GM12878 (cell line): Measurements from ENCODE around the gene C17orf114.
A peak's percentile ranks its signal among the peaks of the same experiment; 100 is the strongest.

Experiments used
- ATAC-seq: fragments of 200-7000 bp; cut with Tn5 transposase; 3 replicates; pipeline ENCODE4 v1.9.1; 2020; ENCODE audit warnings: mild to moderate bottlenecking, moderate library complexity
- BruUV-seq: library from RNA; stranded (reverse); fragments of 400-500 nt; replicated peaks from 2 replicates; lab custom pipeline; 2021; lab: Mats Ljungman, UMichigan
- CTCF ChIA-PET: fragments of 300-600 bp; sonication (Branson Sonifier 250); formaldehyde crosslinking; extraction: SDS; loops from one replicate; lab custom pipeline; 2021; ENCODE audit warnings: inconsistent platforms; lab: Yijun Ruan, JAX
- POLR2A ChIA-PET: fragments of 350-600 bp; formaldehyde crosslinking; extraction: SDS; loops from one replicate; lab custom pipeline; 2021; ENCODE audit warnings: inconsistent platforms; lab: Charles Lee
- RAD21 ChIA-PET: fragments of 300-600 bp; sonication (Branson Sonifier 250); formaldehyde crosslinking; loops from one replicate; lab custom pipeline; 2023; ENCODE audit warnings: antibody characterized with exemption; ENCODE audit not compliant: unreplicated experiment; lab: Charles Lee
- SMC1A ChIA-PET: fragments of 300-600 bp; sonication (Branson Sonifier 250); formaldehyde crosslinking; loops from one replicate; lab custom pipeline; 2023; ENCODE audit not compliant: unreplicated experiment, uncharacterized antibody; lab: Charles Lee
- DNase-seq: peaks from one replicate; pipeline ENCODE4 v3.0.0-alpha.2; 2011; ENCODE audit warnings: low read depth, low spot score
- FAIRE-seq: peaks from 3 replicates; lab custom pipeline; 2011; peaks lifted over from hg19 to GRCh38; lab: Jason Lieb, UNC
- H2AFZ ChIP-seq: 2 replicates; pipeline ENCODE4 v1.6.0; 2011; ENCODE audit warnings: low read depth, low read length, control low read depth; ENCODE audit not compliant: control insufficient read depth
- H3K27ac ChIP-seq: 2 replicates; pipeline ENCODE4 v1.5.1; 2011; ENCODE audit warnings: control low read depth; ENCODE audit not compliant: control insufficient read depth, insufficient read depth
- H3K27me3 ChIP-seq, 2 experiments: replicated peaks in 1 of 2; 2 replicates each; pipeline versions ENCODE4 v1.6.0 to v1.6.1; 2011; ENCODE audit warnings: low read length in 1 of 2; ENCODE audit not compliant: control insufficient read depth in 2 of 2, insufficient read depth in 2 of 2
- H3K36me3 ChIP-seq, 2 experiments: 2 replicates each; pipeline ENCODE4 v1.5.1; 2011; ENCODE audit warnings: low read length in 1 of 2; ENCODE audit not compliant: control insufficient read depth in 2 of 2, insufficient read depth in 2 of 2
- H3K4me1 ChIP-seq: 2 replicates; pipeline ENCODE4 v1.6.1; 2011; ENCODE audit warnings: mild to moderate bottlenecking, low read length, moderate library complexity, mixed read lengths; ENCODE audit not compliant: control insufficient read depth, insufficient read depth
- H3K4me2 ChIP-seq: 2 replicates; pipeline ENCODE4 v1.6.0; 2011; ENCODE audit warnings: control low read depth; ENCODE audit not compliant: control insufficient read depth, insufficient read depth
- H3K4me3 ChIP-seq: fragments of 200-600 bp; sonication (generic); 2 replicates; pipeline ENCODE4 v1.5.1; 2016
- H3K79me2 ChIP-seq: 2 replicates; pipeline ENCODE4 v1.6.0; 2011; ENCODE audit warnings: low read length; ENCODE audit not compliant: control insufficient read depth, insufficient read depth
- H3K9ac ChIP-seq: 2 replicates; pipeline ENCODE4 v1.8.0; 2011; ENCODE audit warnings: low read length, control low read depth, mixed read lengths; ENCODE audit not compliant: control insufficient read depth, insufficient read depth
- H3K9me3 ChIP-seq: replicated peaks from 3 replicates; pipeline ENCODE4 v1.5.1; 2011; ENCODE audit warnings: mild to moderate bottlenecking, low read length; ENCODE audit not compliant: control insufficient read depth, insufficient read depth
- H4K20me1 ChIP-seq: 2 replicates; pipeline ENCODE4 v1.6.0; 2011; ENCODE audit not compliant: control insufficient read depth, insufficient read depth
- BHLHE40 ChIP-seq, 2 experiments: fragments of 450-650 bp in 1 of 2; IDR thresholded peaks; 2 replicates each; pipeline ENCODE4 v1.6.1; 2011 to 2017; ENCODE audit warnings: low read depth in 2 of 2, borderline replicate concordance in 1 of 2, improper control_type of control experiment in 1 of 2, low read length in 1 of 2, mild to moderate bottlenecking in 1 of 2
- CHD2 ChIP-seq: IDR thresholded peaks from 2 replicates; pipeline ENCODE4 v1.6.1; 2011; ENCODE audit warnings: low read depth, low read length, improper control_type of control experiment, borderline replicate concordance
- CREB1 ChIP-seq: IDR thresholded peaks from 2 replicates; pipeline ENCODE4 v1.6.1; 2012; ENCODE audit warnings: low read depth, mild to moderate bottlenecking, inconsistent platforms
- CREM ChIP-seq: IDR thresholded peaks from 2 replicates; pipeline ENCODE4 v1.6.1; 2014; ENCODE audit warnings: antibody characterized with exemption, low read depth
- DPF2 ChIP-seq: fragments of 450-650 bp; IDR thresholded peaks from 2 replicates; pipeline ENCODE4 v1.6.1; 2017; ENCODE audit warnings: mild to moderate bottlenecking
- E2F4 ChIP-seq: IDR thresholded peaks from 2 replicates; pipeline ENCODE4 v1.6.1; 2012; ENCODE audit warnings: low read depth, low read length, improper control_type of control experiment
- IKZF2 ChIP-seq, 2 experiments: fragments of 450-650 bp; IDR thresholded peaks; 2 replicates each; pipeline ENCODE4 v1.6.1; 2017; ENCODE audit warnings: mild to moderate bottlenecking in 2 of 2, moderate library complexity in 2 of 2
- LARP7 ChIP-seq: fragments of 450-650 bp; IDR thresholded peaks from 2 replicates; pipeline ENCODE4 v1.6.1; 2017; ENCODE audit warnings: mild to moderate bottlenecking
- NKRF ChIP-seq: fragments of 450-650 bp; conservative IDR thresholded peaks from 2 replicates; pipeline ENCODE4 v1.6.1; 2017; ENCODE audit warnings: mild to moderate bottlenecking, moderate library complexity
- POLR2AphosphoS5 ChIP-seq: IDR thresholded peaks from 2 replicates; pipeline ENCODE4 v1.6.1; 2011; ENCODE audit warnings: mild to moderate bottlenecking, low read length, inconsistent platforms
- RAD21 ChIP-seq: IDR thresholded peaks from 2 replicates; pipeline ENCODE4 v1.6.1; 2011; ENCODE audit warnings: mild to moderate bottlenecking, low read depth, low read length, moderate library complexity; ENCODE audit not compliant: insufficient read depth
- RCOR1 ChIP-seq: conservative IDR thresholded peaks from 2 replicates; pipeline ENCODE4 v1.6.1; 2012; ENCODE audit warnings: low read depth, low read length, improper control_type of control experiment
- SP1 ChIP-seq: IDR thresholded peaks from one replicate; pipeline ENCODE4 v1.6.1; 2011; ENCODE audit warnings: low read depth, low read length
- TARDBP ChIP-seq: IDR thresholded peaks from 2 replicates; pipeline ENCODE4 v1.6.1; 2016; ENCODE audit warnings: borderline replicate concordance
- TCF7 ChIP-seq: IDR thresholded peaks from 2 replicates; pipeline ENCODE4 v1.6.1; 2014; ENCODE audit warnings: antibody characterized with exemption, borderline replicate concordance
- ZNF207 ChIP-seq: fragments of 450-650 bp; IDR thresholded peaks from 2 replicates; pipeline ENCODE4 v1.6.1; 2014; ENCODE audit warnings: antibody characterized with exemption, mild to moderate bottlenecking, borderline replicate concordance
- ZNF687 ChIP-seq: fragments of 450-650 bp; IDR thresholded peaks from 2 replicates; pipeline ENCODE4 v1.6.1; 2017; ENCODE audit warnings: mild to moderate bottlenecking, moderate library complexity
- WGBS: methylation state at CpG from one replicate; pipeline ENCODE4 v1.1.6; 2016; ENCODE audit warnings: low lambda C conversion rate; ENCODE audit not compliant: insufficient replicate concordance, insufficient coverage; ENCODE audit errors: missing lambda C conversion rate; 5-methylcytosine and 5-hydroxymethylcytosine counted together
- in situ Hi-C: fragments of 300-500 bp; cut with MboI; formaldehyde crosslinking; loops from 9 replicates; pipeline ENCODE4 v1.14.3; 2018; ENCODE audit warnings: mixed read lengths
- intact Hi-C: fragments of 100-400 bp; cut with micrococcal nuclease; formaldehyde crosslinking; loops from one replicate; pipeline ENCODE4 v1.14.2; 2022; ENCODE audit not compliant: unreplicated experiment

The C17orf114 gene

GRCh38 chr17:4833178-4833940 lies 31.2 kb upstream of the C17orf114 start, which contains the start of gene MINK1:
TSS of gene MINK1 (plus strand) at chr17:4833340. CDS start at chr17:4833584, 244 bp downstream.
- H3K27me3 ChIP-seq = no peaks in the 10 kb centered on the region
- H3K4me2 ChIP-seq = peak within 1 kb of the TSS; percentile 73
- H3K36me3 ChIP-seq = no peaks in the 10 kb centered on the region; a peak in 2 of 4 replicates
- SMC1A ChIA-PET = interaction anchor here (1.0 kb wide), 1 partner anchor 123 kb away, joined by 3 read pairs; the partner anchor contains the start of gene ARRB2
- H3K79me2 ChIP-seq = peaks cover 33% of the 10 kb centered on the region
- intact Hi-C loops = no loop called here
- peak; percentile 80 for DNase-seq
- in situ Hi-C loops = no loop called here
- no peak for FAIRE-seq
- BruUV-seq = no TSS peak
- WGBS = under 1% methylated on average over 71 of the region's 91 CpGs
- peak within 1 kb of the TSS; percentile 82 for H3K4me3 ChIP-seq
- ATAC-seq = peak; percentile 91
- H2AFZ ChIP-seq = peak within 1 kb of the TSS; percentile 95
- H3K27ac ChIP-seq = peak within 1 kb of the TSS; percentile 76
- RAD21 ChIA-PET = interaction anchor here (1.8 kb wide), 1 partner anchor 123 kb away, joined by 5 read pairs; the partner anchor contains the start of gene ARRB2
- POLR2A ChIA-PET = interaction anchor here (0.5 to 1.3 kb wide), 4 partner anchors 10 to 47 kb away, joined by 3 to 5 read pairs (median 4); partner anchors contain the start of gene PSMB6
- peaks cover 9% of the 10 kb centered on the region; the same call in 1 of the 2 replicates for H4K20me1 ChIP-seq
- no peaks in the 10 kb centered on the region for H3K9me3 ChIP-seq
- peak within 1 kb of the TSS; percentile 65 for H3K9ac ChIP-seq
- peaks cover 23% of the 10 kb centered on the region for H3K4me1 ChIP-seq
- CTCF ChIA-PET = no interaction called here
- TF ChIP-seq ZNF207 = 0 out of 2 replicates have a peak, but pooled peaks have one; percentile 60
- TF ChIP-seq TCF7 = no peak
- peak; percentile 84 for TF ChIP-seq CREB1
- TF ChIP-seq E2F4 = peak; percentile 33; the same call in 1 of the 2 replicates
- 0 out of 2 replicates have a peak, but pooled peaks have one; percentile 52 for TF ChIP-seq RCOR1
- peak; percentile 65; the same call in 1 of the 2 replicates for TF ChIP-seq NKRF
- TF ChIP-seq RAD21 = no peak
- peak; percentile 29; the same call in 1 of the 2 replicates for TF ChIP-seq CREM
- TF ChIP-seq CHD2 = peak; percentile 93
- peak; percentile 40; the same call in 1 of the 2 replicates for TF ChIP-seq POLR2AphosphoS5
- TF ChIP-seq SP1 = peak; percentile 25
- TF ChIP-seq LARP7 = 0 out of 2 replicates have a peak, but pooled peaks have one; percentile 51
- no peak for TF ChIP-seq IKZF2 (IDR thresholded peaks at IDR 0.05)
- TF ChIP-seq ZNF687 = peak; percentile 35; the same call in 1 of the 2 replicates
- TF ChIP-seq TARDBP = no peak
- peak; percentile 52 to 88; a peak in 3 of 4 replicates for TF ChIP-seq BHLHE40 (IDR thresholded peaks at IDR 0.05; ENCODE audit: borderline replicate concordance in 1 of 2, low read depth in 2 of 2, low read length in 1 of 2)
- TF ChIP-seq DPF2 = peak; percentile 75; the same call in 1 of the 2 replicates
